Measurements from ENCODE around the gene DOCK9. TPM values are rescaled to one million over a fixed set of nuclear protein-coding genes. Genes with fewer than 3 reads are reported as not detected.
A peak's percentile ranks its signal among the peaks of the same experiment; 100 is the strongest.

Gene DOCK9
- total RNA-seq, 3 donors from 2014 or later, result 25.8 to 34.9 (median 28.4) TPM

GRCh38 chr13:98878486-98879126 is 99.3 kb downstream of the DOCK9 start:
- Mint-ChIP-seq H3K4me3 (no peak overlapping the region), H3K36me3 (ENCODE audit: insufficient read depth) (peaks cover 80% of the 10 kb centered on the region), H3K27me3 (ENCODE audit: low read depth) (no peaks in the 10 kb centered on the region), H3K4me1 (ENCODE audit: low read depth) (peaks cover 8% of the 10 kb centered on the region), H3K9me3 (peaks cover 11% of the 10 kb centered on the region)
- DNase-seq (no peak), ATAC-seq (no peak)

GRCh38 chr13:98877936-98878335 is 99.9 kb downstream of the DOCK9 start:
- no peak for DNase-seq
- Mint-ChIP-seq H3K27me3 (ENCODE audit: low read depth) (no peaks in the 10 kb centered on the region), H3K4me1 (ENCODE audit: low read depth) (peaks cover 8% of the 10 kb centered on the region), H3K4me3 (no peak overlapping the region), H3K9me3 (peaks cover 15% of the 10 kb centered on the region), H3K36me3 (ENCODE audit: insufficient read depth) (peaks cover 85% of the 10 kb centered on the region)
- no peak for ATAC-seq

- ATAC-seq, result no peak
- Mint-ChIP-seq H3K9me3 (peaks cover 15% of the 10 kb centered on the region), H3K4me3 (no peak overlapping the region), H3K27me3 (ENCODE audit: low read depth) (no peaks in the 10 kb centered on the region), H3K36me3 (ENCODE audit: insufficient read depth) (peaks cover 84% of the 10 kb centered on the region), H3K4me1 (ENCODE audit: low read depth) (peaks cover 8% of the 10 kb centered on the region)
- DNase-seq, result no peak
These were observed 100.4 kb downstream of the DOCK9 start for GRCh38 chr13:98877466-98877865.

- peaks cover 15% of the 10 kb centered on the region for H3K9me3 Mint-ChIP-seq
These were observed 102.6 kb downstream of the DOCK9 start for GRCh38 chr13:98875146-98875729.

GRCh38 chr13:98874029-98874397 is 103.9 kb downstream of the DOCK9 start:
- H3K36me3 Mint-ChIP-seq (ENCODE audit: insufficient read depth), result peaks cover 64% of the 10 kb centered on the region
- peaks cover 8% of the 10 kb centered on the region for H3K4me1 Mint-ChIP-seq (ENCODE audit: low read depth)
- DNase-seq, result no peak
- no peaks in the 10 kb centered on the region for H3K27me3 Mint-ChIP-seq (ENCODE audit: low read depth)
- H3K9me3 Mint-ChIP-seq, result peaks cover 15% of the 10 kb centered on the region
- no peak overlapping the region for H3K4me3 Mint-ChIP-seq
- no peak for ATAC-seq

More at GRCh38 chr13:98875146-98875729, 102.6 kb downstream of the DOCK9 start:
- no peak for DNase-seq
- H3K36me3 Mint-ChIP-seq (ENCODE audit: insufficient read depth), result peaks cover 75% of the 10 kb centered on the region
- ATAC-seq, result peak; percentile 78 to 83
- no peak overlapping the region for H3K4me3 Mint-ChIP-seq
- no peaks in the 10 kb centered on the region for H3K27me3 Mint-ChIP-seq (ENCODE audit: low read depth)
- H3K4me1 Mint-ChIP-seq (ENCODE audit: low read depth), result peaks cover 8% of the 10 kb centered on the region

- H3K4me1 Mint-ChIP-seq (ENCODE audit: low read depth), result peaks cover 8% of the 10 kb centered on the region
- no peak for DNase-seq
- H3K9me3 Mint-ChIP-seq, result peaks cover 15% of the 10 kb centered on the region
- H3K36me3 Mint-ChIP-seq (ENCODE audit: insufficient read depth), result peaks cover 61% of the 10 kb centered on the region
- H3K4me3 Mint-ChIP-seq, result no peak overlapping the region
- no peak for ATAC-seq
- H3K27me3 Mint-ChIP-seq (ENCODE audit: low read depth), result no peaks in the 10 kb centered on the region
These were observed 104.4 kb downstream of the DOCK9 start for GRCh38 chr13:98873377-98874028.

- peaks cover 15% of the 10 kb centered on the region for H3K9me3 Mint-ChIP-seq
- H3K4me1 Mint-ChIP-seq (ENCODE audit: low read depth), result peaks cover 8% of the 10 kb centered on the region
- H3K36me3 Mint-ChIP-seq (ENCODE audit: insufficient read depth), result peaks cover 58% of the 10 kb centered on the region
- no peak for DNase-seq
- ATAC-seq, result no peak
- no peaks in the 10 kb centered on the region for H3K27me3 Mint-ChIP-seq (ENCODE audit: low read depth)
- no peak overlapping the region for H3K4me3 Mint-ChIP-seq
These were observed 106.1 kb downstream of the DOCK9 start for GRCh38 chr13:98871727-98872126.

GRCh38 chr13:98869408-98870090 is 108.3 kb downstream of the DOCK9 start:
- no peak for ATAC-seq
- Mint-ChIP-seq H3K27me3 (ENCODE audit: low read depth) (no peaks in the 10 kb centered on the region), H3K4me1 (ENCODE audit: low read depth) (no peaks in the 10 kb centered on the region), H3K4me3 (no peak overlapping the region), H3K9me3 (peaks cover 10% of the 10 kb centered on the region), H3K36me3 (ENCODE audit: insufficient read depth) (peaks cover 56% of the 10 kb centered on the region)
- DNase-seq, result no peak

GRCh38 chr13:98868932-98869331 is 108.9 kb downstream of the DOCK9 start:
- H3K4me3 Mint-ChIP-seq, result no peak overlapping the region
- DNase-seq (no peak), ATAC-seq (no peak)
- H3K9me3 Mint-ChIP-seq, result peaks cover 7% of the 10 kb centered on the region
- no peaks in the 10 kb centered on the region for H3K27me3 Mint-ChIP-seq (ENCODE audit: low read depth)
- no peaks in the 10 kb centered on the region for H3K4me1 Mint-ChIP-seq (ENCODE audit: low read depth)
- H3K36me3 Mint-ChIP-seq (ENCODE audit: insufficient read depth), result peaks cover 54% of the 10 kb centered on the region

- Mint-ChIP-seq H3K9me3 (no peaks in the 10 kb centered on the region), H3K4me3 (no peak overlapping the region), H3K4me1 (ENCODE audit: low read depth) (no peaks in the 10 kb centered on the region), H3K36me3 (ENCODE audit: insufficient read depth) (peaks cover 46% of the 10 kb centered on the region), H3K27me3 (ENCODE audit: low read depth) (no peaks in the 10 kb centered on the region)
- no peak for ATAC-seq
- no peak for DNase-seq
These were observed 111.0 kb downstream of the DOCK9 start for GRCh38 chr13:98866882-98867281.

GRCh38 chr13:98860491-98860890 is 117.4 kb downstream of the DOCK9 start:
- H3K9me3 Mint-ChIP-seq, result no peaks in the 10 kb centered on the region
- ATAC-seq (no peak), DNase-seq (no peak)
- no peaks in the 10 kb centered on the region for H3K4me1 Mint-ChIP-seq (ENCODE audit: low read depth)
- H3K36me3 Mint-ChIP-seq (ENCODE audit: insufficient read depth), result peaks cover 61% of the 10 kb centered on the region
- no peaks in the 10 kb centered on the region for H3K27me3 Mint-ChIP-seq (ENCODE audit: low read depth)
- H3K4me3 Mint-ChIP-seq, result no peak overlapping the region

- DNase-seq (no peak), ATAC-seq (no peak)
- H3K27me3 Mint-ChIP-seq (ENCODE audit: low read depth), result no peaks in the 10 kb centered on the region
- H3K36me3 Mint-ChIP-seq (ENCODE audit: insufficient read depth), result peaks cover 66% of the 10 kb centered on the region
- H3K9me3 Mint-ChIP-seq, result no peaks in the 10 kb centered on the region
- peaks cover 8% of the 10 kb centered on the region for H3K4me1 Mint-ChIP-seq (ENCODE audit: low read depth)
- H3K4me3 Mint-ChIP-seq, result no peak overlapping the region
These were observed 119.7 kb downstream of the DOCK9 start for GRCh38 chr13:98858191-98858590.

- peaks cover 8% of the 10 kb centered on the region for H3K4me1 Mint-ChIP-seq (ENCODE audit: low read depth)
- peaks cover 60% of the 10 kb centered on the region for H3K36me3 Mint-ChIP-seq (ENCODE audit: insufficient read depth)
- no peak for DNase-seq
- no peak overlapping the region for H3K4me3 Mint-ChIP-seq
- ATAC-seq, result no peak
- no peaks in the 10 kb centered on the region for H3K9me3 Mint-ChIP-seq
- H3K27me3 Mint-ChIP-seq (ENCODE audit: low read depth), result no peaks in the 10 kb centered on the region
These were observed 120.9 kb downstream of the DOCK9 start for GRCh38 chr13:98856983-98857382.

- Mint-ChIP-seq H3K9me3 (no peaks in the 10 kb centered on the region), H3K4me1 (ENCODE audit: low read depth) (peaks cover 8% of the 10 kb centered on the region), H3K36me3 (ENCODE audit: insufficient read depth) (peaks cover 55% of the 10 kb centered on the region), H3K27me3 (ENCODE audit: low read depth) (no peaks in the 10 kb centered on the region), H3K4me3 (no peak overlapping the region)
- DNase-seq (no peak), ATAC-seq (no peak)
These were observed 123.4 kb downstream of the DOCK9 start for GRCh38 chr13:98854448-98854847.
